Inferior parietal cortex (tissue), 1 donor: ENCODE data around the gene IFI44L.

Source experiments
- DNase-seq: peaks from one replicate; pipeline ENCODE4 v3.0.0-alpha.2; 2016; ENCODE audit errors: extremely low spot score

The IFI44L gene

GRCh38 chr1:78688697-78689096 is 68.4 kb downstream of the IFI44L start:
- peak; percentile 48 for DNase-seq

- no peak for DNase-seq
Observed at GRCh38 chr1:78690516-78690915, 70.3 kb downstream of the IFI44L start.

GRCh38 chr1:78691995-78692747 is 71.9 kb downstream of the IFI44L start:
- DNase-seq: no peak
